Measurements from ENCODE around the gene SUSD6. TPM values are rescaled to one million over a fixed set of nuclear protein-coding genes. Genes with fewer than 3 reads are reported as not detected.
A peak's percentile ranks its signal among the peaks of the same experiment; 100 is the strongest.
"Not testable (repeated sequence)": the region's sequence is repeated elsewhere in the genome, so short reads cannot be mapped to it uniquely, and the experiment has no call there.

The SUSD6 gene
- total RNA-seq, 1 experiment from 2014 or later, result 8.6 TPM

- DNase-seq (ENCODE audit: low read depth), result no peak
Observed at GRCh38 chr14:69712599-69713088, 101.2 kb downstream of the SUSD6 start.

DNA sequence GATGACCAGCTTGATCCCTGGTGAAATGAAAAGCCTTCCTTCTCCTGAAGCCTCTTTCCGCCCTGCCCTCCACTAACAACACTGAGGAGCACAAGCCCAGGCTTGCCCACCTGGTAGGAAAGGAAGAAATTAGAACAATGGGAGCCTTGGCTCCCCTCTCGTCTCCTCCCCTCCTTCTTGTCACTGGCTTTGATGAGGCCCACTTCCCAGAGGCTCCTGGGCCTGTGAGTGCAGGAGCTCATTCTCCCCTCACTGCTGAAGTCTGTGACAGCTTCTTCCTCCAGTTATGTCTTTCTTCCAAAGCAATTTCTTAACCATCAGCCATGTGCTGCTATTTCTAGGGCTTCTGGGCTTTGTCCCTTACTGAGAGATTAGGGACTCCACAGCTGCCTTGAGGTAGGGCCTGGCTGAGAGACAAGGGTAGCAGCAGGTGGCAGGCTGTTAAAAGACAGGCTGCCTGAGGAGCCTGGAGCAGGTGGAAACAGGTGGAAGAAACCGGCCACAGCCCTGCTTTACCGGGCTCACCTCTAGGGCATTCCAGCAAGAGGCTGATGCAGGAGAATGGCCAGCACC is 101.9 kb downstream of the SUSD6 start:
- no peak for DNase-seq (ENCODE audit: low read depth)

- no peak for DNase-seq (ENCODE audit: low read depth)
Observed at GRCh38 chr14:69713993-69714679, 102.7 kb downstream of the SUSD6 start.

DNA sequence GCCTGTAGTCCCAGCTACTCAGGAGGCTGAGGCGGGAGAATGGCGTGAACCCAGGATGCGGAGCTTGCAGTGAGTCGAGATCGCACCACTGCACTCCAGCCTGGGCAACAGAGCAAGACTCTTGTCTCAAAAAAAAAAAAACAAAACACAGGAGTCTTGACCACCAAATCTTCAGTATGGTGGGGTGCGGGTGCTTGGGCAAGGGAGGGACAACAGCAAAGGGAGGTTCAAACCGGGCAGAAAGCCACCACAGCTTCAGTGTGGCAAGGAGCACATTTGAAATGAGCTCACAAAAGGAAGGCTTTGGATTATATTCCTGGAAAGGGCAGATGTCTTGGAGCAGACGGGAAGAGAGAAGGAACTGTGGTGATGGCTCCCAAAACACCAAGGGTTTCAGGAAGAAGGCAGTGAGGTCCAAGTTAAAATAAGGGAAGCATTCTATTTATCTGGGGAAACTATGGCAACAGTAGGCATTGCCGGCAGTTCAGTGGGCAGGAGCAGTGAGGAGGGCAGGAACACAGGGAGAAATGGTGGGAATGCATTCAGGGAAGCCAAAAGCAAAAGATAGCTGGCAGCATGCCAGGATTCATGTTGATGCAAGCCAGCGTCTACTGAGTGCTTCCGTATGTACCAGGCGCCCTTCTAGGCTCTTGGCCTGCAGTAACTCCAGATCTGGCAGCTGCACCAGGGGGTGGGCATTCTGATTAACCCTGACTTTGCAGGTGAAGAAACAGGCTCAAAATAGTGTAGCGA is 104.5 kb downstream of the SUSD6 start:
- DNase-seq (ENCODE audit: low read depth), result peak; percentile 78

GRCh38 chr14:69716478-69717187 is 105.2 kb downstream of the SUSD6 start:
- DNase-seq (ENCODE audit: low read depth), result peak; percentile 92

DNA sequence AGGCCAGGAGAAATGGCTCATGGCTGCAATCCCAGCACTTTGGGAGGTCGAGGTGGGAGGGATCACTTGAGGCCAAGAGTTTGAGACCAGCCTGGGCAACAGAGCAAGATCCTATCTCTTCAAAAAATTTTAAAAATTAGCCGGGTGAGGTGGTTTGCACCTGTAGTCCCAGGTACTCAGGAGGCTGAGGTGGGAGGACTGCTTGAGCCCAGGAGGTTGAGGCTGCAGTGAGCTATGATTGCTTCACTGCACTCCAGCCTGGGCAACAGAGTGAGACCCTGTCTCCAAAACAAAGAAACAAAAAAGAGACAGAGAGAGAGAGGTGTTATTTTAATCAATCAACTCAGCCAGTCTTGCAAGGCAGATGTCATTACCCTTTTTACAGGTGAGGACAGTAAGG is 107.2 kb downstream of the SUSD6 start:
- not testable (repeated sequence) for DNase-seq (ENCODE audit: low read depth)

DNA sequence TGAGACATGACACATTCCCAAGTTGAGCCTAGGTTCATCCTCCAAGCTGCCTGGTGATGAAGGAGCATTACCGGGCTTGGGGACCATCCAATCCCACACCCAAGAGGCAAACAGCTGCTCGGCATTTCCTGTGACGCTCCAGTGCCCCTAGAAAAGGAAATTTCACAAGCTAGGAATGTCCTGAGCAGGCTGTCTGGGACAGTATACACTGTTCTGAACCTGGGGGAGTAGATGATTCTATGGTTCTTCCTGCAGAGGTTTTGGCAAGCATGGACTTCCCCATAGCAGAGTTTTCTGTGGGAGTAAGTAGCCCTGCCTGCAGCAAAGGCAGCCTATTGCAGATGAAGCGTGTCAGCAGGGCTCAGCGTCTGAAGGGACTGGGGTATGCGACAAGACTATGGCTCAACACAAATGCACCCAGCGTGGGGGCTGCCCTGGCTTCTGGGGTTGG is 108.1 kb downstream of the SUSD6 start:
- peak; percentile 61 for DNase-seq (ENCODE audit: low read depth)

- DNase-seq (ENCODE audit: low read depth), result no peak
Observed at GRCh38 chr14:69720912-69721311, 109.5 kb downstream of the SUSD6 start.

DNA sequence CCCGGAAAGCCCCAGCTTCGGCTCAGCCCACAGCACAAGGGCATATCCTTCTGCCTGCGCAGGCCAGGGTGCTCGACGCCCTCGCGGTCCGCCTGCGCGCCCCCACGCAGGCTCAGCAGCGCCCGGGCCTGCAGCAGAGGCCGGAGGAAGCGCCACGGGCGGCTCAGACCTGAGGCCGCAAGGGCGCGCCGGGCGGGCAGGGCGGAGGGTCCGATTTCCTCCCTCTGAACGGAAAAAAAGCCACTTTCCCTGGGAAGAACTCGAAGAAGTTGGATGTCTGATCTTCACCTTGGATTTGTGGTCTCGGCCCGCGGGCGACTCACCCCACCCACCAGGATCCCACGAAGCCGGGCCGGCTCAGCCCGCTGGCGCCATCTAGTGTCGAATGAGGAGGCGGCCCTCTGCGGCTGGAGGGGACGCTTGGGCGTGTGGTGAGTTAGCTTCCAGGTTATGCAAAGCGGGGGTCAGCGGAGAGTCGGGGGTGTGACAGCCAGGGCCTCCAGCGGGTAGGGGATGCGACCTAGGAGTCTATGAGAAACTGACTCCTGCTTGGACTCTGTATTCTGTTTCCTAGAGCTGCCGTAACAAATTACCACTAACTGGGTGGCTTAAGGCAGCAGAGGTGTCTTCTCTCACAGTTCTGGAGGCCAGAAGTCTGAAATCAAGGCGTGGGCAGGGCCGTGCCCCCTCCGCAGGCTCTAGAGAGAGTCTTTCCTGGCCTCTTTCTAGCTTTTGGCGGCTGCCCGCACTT is 115.5 kb downstream of the SUSD6 start:
- peak; percentile 60 for DNase-seq (ENCODE audit: low read depth)

GRCh38 chr14:69727860-69728259 is 116.5 kb downstream of the SUSD6 start:
- no peak for DNase-seq (ENCODE audit: low read depth)

DNA sequence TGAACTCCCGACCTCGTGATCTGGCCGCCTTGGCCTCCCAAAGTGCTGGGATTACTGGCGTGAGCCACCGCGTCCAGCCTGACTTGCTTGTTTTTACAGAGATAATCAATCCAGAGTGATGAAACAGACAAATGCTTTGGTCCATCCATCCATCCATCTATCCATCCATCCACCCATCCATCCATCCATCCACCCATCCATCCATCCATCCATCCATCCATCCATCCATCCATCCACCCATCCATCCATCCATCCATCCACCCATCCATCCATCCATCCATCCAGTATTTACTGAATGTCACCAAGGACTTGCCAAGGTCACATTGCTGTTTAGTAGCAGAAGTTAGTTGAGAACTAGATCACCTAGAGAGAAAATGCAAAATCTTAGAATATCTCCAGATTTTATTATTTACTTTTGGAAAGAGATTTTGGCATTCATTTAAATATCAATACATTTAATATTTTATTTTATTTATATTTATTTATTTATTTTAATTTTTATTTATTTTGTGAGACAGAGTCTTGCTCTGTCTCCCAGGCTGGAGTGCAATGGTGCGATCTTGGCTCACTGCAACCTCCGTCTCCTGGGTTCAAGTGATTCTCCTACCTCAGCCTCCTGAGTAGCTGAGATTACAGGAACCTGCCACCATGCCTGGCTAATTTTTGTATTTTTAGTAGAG is 120.7 kb downstream of the SUSD6 start:
- DNase-seq (ENCODE audit: low read depth), result not testable (repeated sequence)

GRCh38 chr14:69736405-69736804 is 125.0 kb downstream of the SUSD6 start:
- DNase-seq (ENCODE audit: low read depth), result not testable (repeated sequence)

DNA sequence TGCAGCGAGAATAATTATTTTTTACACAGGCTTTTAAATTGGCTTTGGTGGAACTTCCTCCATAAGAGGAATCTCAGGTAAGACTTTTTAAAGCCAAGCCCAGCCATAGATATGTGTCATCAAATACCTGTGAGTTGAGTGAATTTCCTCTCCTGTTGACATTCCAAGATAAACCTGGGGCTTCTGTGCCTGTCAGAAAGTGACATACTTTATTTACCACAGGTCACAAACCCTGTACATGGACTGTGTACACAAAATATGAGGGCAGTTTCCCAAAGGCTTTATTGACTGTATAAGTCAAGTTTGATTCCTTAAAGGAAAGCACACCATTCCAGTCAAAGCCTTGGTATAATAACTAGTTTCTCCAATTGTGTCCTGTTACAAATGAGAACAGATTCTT is 129.7 kb downstream of the SUSD6 start:
- no peak for DNase-seq (ENCODE audit: low read depth)

GRCh38 chr14:69749956-69750355 is 138.6 kb downstream of the SUSD6 start:
- DNase-seq (ENCODE audit: low read depth), result no peak

GRCh38 chr14:69750495-69750894 is 139.1 kb downstream of the SUSD6 start:
- DNase-seq (ENCODE audit: low read depth), result no peak

DNA sequence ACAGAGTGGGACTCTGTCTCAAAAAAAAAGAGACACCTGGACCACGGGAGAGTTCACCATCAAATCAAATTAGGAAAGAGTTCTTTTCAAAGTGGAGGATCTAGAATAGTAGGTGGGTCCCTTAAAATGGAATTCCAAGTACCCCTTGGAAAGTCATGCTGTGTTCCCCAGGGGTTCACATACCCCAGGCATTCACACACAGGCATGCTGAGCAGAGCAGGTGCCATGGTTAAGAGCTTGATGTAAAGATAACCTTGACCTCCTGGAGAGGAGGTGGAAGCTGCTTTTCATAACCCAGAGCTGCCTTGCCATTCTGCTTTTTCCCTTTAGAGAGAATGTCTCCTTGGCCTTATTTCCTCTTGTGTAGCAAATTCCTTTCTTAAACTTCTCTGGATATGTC is 141.4 kb downstream of the SUSD6 start:
- no peak for DNase-seq (ENCODE audit: low read depth)

DNA sequence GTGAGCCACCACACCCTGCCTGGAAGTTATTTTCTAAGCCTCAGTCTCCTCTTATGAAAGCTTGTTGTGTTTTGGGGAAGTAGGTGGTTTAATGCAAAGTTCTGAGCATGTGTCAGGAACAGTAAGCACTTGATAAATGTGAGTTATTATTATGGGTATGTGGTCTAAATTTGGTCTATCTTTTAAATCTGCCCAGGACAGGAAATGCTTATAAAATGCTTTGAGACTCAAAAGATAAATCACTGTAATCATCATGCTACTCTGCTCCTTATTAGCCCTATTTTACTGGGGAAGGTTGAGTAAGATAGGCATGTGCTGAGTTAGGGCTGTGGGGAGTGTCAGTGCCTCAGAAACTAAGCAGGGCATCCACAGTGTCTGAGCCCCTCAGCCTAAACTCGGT is 142.5 kb downstream of the SUSD6 start:
- DNase-seq (ENCODE audit: low read depth), result no peak

GRCh38 chr14:69754487-69754886 is 143.1 kb downstream of the SUSD6 start:
- no peak for DNase-seq (ENCODE audit: low read depth)

GRCh38 chr14:69755296-69755695 is 143.9 kb downstream of the SUSD6 start:
- no peak for DNase-seq (ENCODE audit: low read depth)

DNA sequence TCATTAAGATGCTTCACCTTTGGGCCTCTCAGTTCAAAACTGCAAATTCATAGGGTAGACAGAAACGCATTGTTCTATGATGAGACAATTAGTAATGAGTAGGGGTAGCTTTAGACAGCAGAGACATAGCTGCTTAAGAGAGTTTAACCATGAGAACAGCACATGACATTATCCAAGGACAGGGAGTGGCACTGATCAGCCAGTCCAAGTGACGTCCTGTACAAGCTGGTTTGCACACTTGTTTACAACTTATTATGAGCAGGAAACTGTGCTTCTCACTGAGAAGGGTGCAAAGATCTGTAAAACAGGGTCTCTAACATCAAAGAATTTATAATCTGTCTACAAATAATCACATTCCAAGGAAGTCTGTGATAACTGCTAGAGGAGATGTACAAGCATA is 144.4 kb downstream of the SUSD6 start:
- no peak for DNase-seq (ENCODE audit: low read depth)

DNA sequence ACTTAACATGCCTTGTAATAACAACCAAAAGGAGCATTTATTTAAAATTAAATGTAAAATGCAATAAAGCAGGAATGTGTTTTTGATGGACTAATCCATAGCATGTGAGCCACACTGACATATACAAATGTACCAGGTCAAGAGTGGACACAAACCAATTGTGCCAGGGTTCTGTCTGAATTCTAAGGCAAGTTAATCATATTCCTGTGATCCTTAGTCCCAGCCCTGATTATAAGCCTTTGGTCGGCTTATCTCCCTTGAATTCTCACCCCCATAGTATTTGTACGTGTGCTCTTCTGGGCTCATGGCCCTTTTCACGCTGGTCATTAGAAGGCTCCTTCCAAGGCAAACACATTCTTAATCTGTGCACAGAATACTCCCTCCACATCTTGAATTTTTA is 144.9 kb downstream of the SUSD6 start:
- no peak for DNase-seq (ENCODE audit: low read depth)
